Measurements from ENCODE around the gene TCEAL9. TPM values are rescaled to one million over a fixed set of nuclear protein-coding genes. Genes with fewer than 3 reads are reported as not detected.
"Not testable (repeated sequence)": the region's sequence is repeated elsewhere in the genome, so short reads cannot be mapped to it uniquely, and the experiment has no call there.

The TCEAL9 gene
- total RNA-seq, 2 donors from 2014 or later = 1.6 to 3.5 TPM

GRCh38 chrX:103359605-103360004 is 3.3 kb downstream of the TCEAL9 start:
- H3K27ac Mint-ChIP-seq; DNase-seq; ATAC-seq (replicated peaks in 1 of 2): not testable (repeated sequence)

GRCh38 chrX:103360092-103360491 is 3.8 kb downstream of the TCEAL9 start:
- DNase-seq (no peak), ATAC-seq (replicated peaks in 1 of 2) (no peak)
- Mint-ChIP-seq H3K36me3 (ENCODE audit: insufficient read depth in 2 of 2) (peaks cover 0 to 2% of the 10 kb centered on the region in 2 donors), H3K27ac (no peak overlapping the region), H3K27me3 (ENCODE audit: low read depth) (peaks cover 21% of the 10 kb centered on the region), H3K4me1 (ENCODE audit: low read depth) (peaks cover 9% of the 10 kb centered on the region), H3K4me3 (no peak overlapping the region), H3K9me3 (no peaks in the 10 kb centered on the region)

More at GRCh38 chrX:103359605-103360004, 3.3 kb downstream of the TCEAL9 start:
- H3K36me3 Mint-ChIP-seq (ENCODE audit: insufficient read depth in 2 of 2); H3K4me3 Mint-ChIP-seq; H3K9me3 Mint-ChIP-seq; H3K4me1 Mint-ChIP-seq (ENCODE audit: low read depth): not testable (repeated sequence)
- H3K27me3 Mint-ChIP-seq (ENCODE audit: low read depth) = peaks cover 21% of the 10 kb centered on the region

GRCh38 chrX:103360916-103361315 is 4.6 kb downstream of the TCEAL9 start:
- DNase-seq (no peak), ATAC-seq (replicated peaks in 1 of 2) (no peak)
- H3K36me3 Mint-ChIP-seq (ENCODE audit: insufficient read depth in 2 of 2) = peaks cover 0 to 2% of the 10 kb centered on the region in 2 donors
- H3K27me3 Mint-ChIP-seq (ENCODE audit: low read depth) = peaks cover 18% of the 10 kb centered on the region
- H3K4me1 Mint-ChIP-seq (ENCODE audit: low read depth) = peaks cover 5% of the 10 kb centered on the region
- no peaks in the 10 kb centered on the region for H3K9me3 Mint-ChIP-seq
- no peak overlapping the region for H3K4me3 Mint-ChIP-seq
- H3K27ac Mint-ChIP-seq = no peak overlapping the region

- no peak for DNase-seq
- no peak overlapping the region for H3K4me3 Mint-ChIP-seq
- peaks cover 13% of the 10 kb centered on the region for H3K27me3 Mint-ChIP-seq (ENCODE audit: low read depth)
- H3K27ac Mint-ChIP-seq = no peak overlapping the region
- H3K4me1 Mint-ChIP-seq (ENCODE audit: low read depth) = no peaks in the 10 kb centered on the region
- no peaks in the 10 kb centered on the region for H3K36me3 Mint-ChIP-seq (ENCODE audit: insufficient read depth in 2 of 2)
- H3K9me3 Mint-ChIP-seq = no peaks in the 10 kb centered on the region
- ATAC-seq (replicated peaks in 1 of 2) = no peak
Observed at GRCh38 chrX:103361798-103362197, 5.5 kb downstream of the TCEAL9 start.

GRCh38 chrX:103362474-103362873 is 6.2 kb downstream of the TCEAL9 start:
- Mint-ChIP-seq H3K9me3 (no peaks in the 10 kb centered on the region), H3K27ac (no peak overlapping the region), H3K36me3 (ENCODE audit: insufficient read depth in 2 of 2) (no peaks in the 10 kb centered on the region), H3K27me3 (ENCODE audit: low read depth) (peaks cover 10% of the 10 kb centered on the region), H3K4me3 (no peak overlapping the region), H3K4me1 (ENCODE audit: low read depth) (no peaks in the 10 kb centered on the region)
- DNase-seq (no peak), ATAC-seq (replicated peaks in 1 of 2) (no peak)

GRCh38 chrX:103363046-103363445 is 6.7 kb downstream of the TCEAL9 start:
- no peaks in the 10 kb centered on the region for H3K9me3 Mint-ChIP-seq
- H3K4me1 Mint-ChIP-seq (ENCODE audit: low read depth) = no peaks in the 10 kb centered on the region
- H3K4me3 Mint-ChIP-seq = no peak overlapping the region
- ATAC-seq (replicated peaks in 1 of 2) (no peak), DNase-seq (no peak)
- H3K36me3 Mint-ChIP-seq (ENCODE audit: insufficient read depth in 2 of 2) = no peaks in the 10 kb centered on the region
- peaks cover 7% of the 10 kb centered on the region for H3K27me3 Mint-ChIP-seq (ENCODE audit: low read depth)
- no peak overlapping the region for H3K27ac Mint-ChIP-seq

GRCh38 chrX:103367502-103367901 is 11.2 kb downstream of the TCEAL9 start:
- Mint-ChIP-seq H3K27me3 (ENCODE audit: low read depth) (peaks cover 18% of the 10 kb centered on the region), H3K4me3 (no peak overlapping the region), H3K36me3 (ENCODE audit: insufficient read depth in 2 of 2) (no peaks in the 10 kb centered on the region), H3K27ac (no peak overlapping the region), H3K4me1 (ENCODE audit: low read depth) (no peaks in the 10 kb centered on the region), H3K9me3 (no peaks in the 10 kb centered on the region)
- no peak for ATAC-seq (replicated peaks in 1 of 2)
- no peak for DNase-seq

- H3K9me3 Mint-ChIP-seq = no peaks in the 10 kb centered on the region
- H3K27me3 Mint-ChIP-seq (ENCODE audit: low read depth) = peaks cover 29% of the 10 kb centered on the region
- H3K4me3 Mint-ChIP-seq = no peak overlapping the region
- no peaks in the 10 kb centered on the region for H3K4me1 Mint-ChIP-seq (ENCODE audit: low read depth)
- H3K27ac Mint-ChIP-seq = no peak overlapping the region
- ATAC-seq (replicated peaks in 1 of 2) (no peak), DNase-seq (no peak)
- no peaks in the 10 kb centered on the region for H3K36me3 Mint-ChIP-seq (ENCODE audit: insufficient read depth in 2 of 2)
Observed at GRCh38 chrX:103369479-103369878, 13.2 kb downstream of the TCEAL9 start.

- peaks cover 33% of the 10 kb centered on the region for H3K27me3 Mint-ChIP-seq (ENCODE audit: low read depth)
- no peak overlapping the region for H3K27ac Mint-ChIP-seq
- no peak for ATAC-seq (replicated peaks in 1 of 2)
- no peaks in the 10 kb centered on the region for H3K36me3 Mint-ChIP-seq (ENCODE audit: insufficient read depth in 2 of 2)
- no peaks in the 10 kb centered on the region for H3K9me3 Mint-ChIP-seq
- H3K4me1 Mint-ChIP-seq (ENCODE audit: low read depth) = peaks cover 5% of the 10 kb centered on the region
- no peak for DNase-seq
- H3K4me3 Mint-ChIP-seq = no peak overlapping the region
Observed at GRCh38 chrX:103372886-103373285, 16.6 kb downstream of the TCEAL9 start.

- peaks cover 29% of the 10 kb centered on the region for H3K27me3 Mint-ChIP-seq (ENCODE audit: low read depth)
- peaks cover 5% of the 10 kb centered on the region for H3K4me1 Mint-ChIP-seq (ENCODE audit: low read depth)
- H3K9me3 Mint-ChIP-seq = no peaks in the 10 kb centered on the region
- ATAC-seq (replicated peaks in 1 of 2) (no peak), DNase-seq (no peak)
- no peak overlapping the region for H3K4me3 Mint-ChIP-seq
- no peak overlapping the region for H3K27ac Mint-ChIP-seq
- no peaks in the 10 kb centered on the region for H3K36me3 Mint-ChIP-seq (ENCODE audit: insufficient read depth in 2 of 2)
Observed at GRCh38 chrX:103373581-103373980, 17.3 kb downstream of the TCEAL9 start.

GRCh38 chrX:103376118-103376978 is 20.0 kb downstream of the TCEAL9 start, which contains the start of gene BEX3:
BEX3 (plus strand) TSS chrX:103376538; CDS start chrX:103377522, 984 bp downstream.
- peak within 1 kb of the TSS; percentile 75 for H3K27ac Mint-ChIP-seq
- H3K9me3 Mint-ChIP-seq = no peaks in the 10 kb centered on the region
- H3K4me3 Mint-ChIP-seq = peak within 1 kb of the TSS; percentile 80 to 83
- ATAC-seq (replicated peaks in 1 of 2) = peak; percentile 84 to 90
- H3K27me3 Mint-ChIP-seq (ENCODE audit: low read depth) = peaks cover 18% of the 10 kb centered on the region
- DNase-seq = peak; percentile 32 to 42
- no peaks in the 10 kb centered on the region for H3K36me3 Mint-ChIP-seq (ENCODE audit: insufficient read depth in 2 of 2)
- H3K4me1 Mint-ChIP-seq (ENCODE audit: low read depth) = peaks cover 5% of the 10 kb centered on the region

- Mint-ChIP-seq H3K9me3 (no peaks in the 10 kb centered on the region), H3K27me3 (ENCODE audit: low read depth) (peaks cover 18% of the 10 kb centered on the region), H3K4me1 (ENCODE audit: low read depth) (peaks cover 5% of the 10 kb centered on the region), H3K4me3 (peak overlapping the region; percentile 80 to 83), H3K36me3 (ENCODE audit: insufficient read depth in 2 of 2) (no peaks in the 10 kb centered on the region), H3K27ac (peak overlapping the region; percentile 75)
- peak; percentile 1 to 7 for DNase-seq
- peak; percentile 42 to 50 for ATAC-seq (replicated peaks in 1 of 2)
Observed at GRCh38 chrX:103376979-103377324, 20.6 kb downstream of the TCEAL9 start.

- H3K27ac Mint-ChIP-seq = no peak overlapping the region
- ATAC-seq (replicated peaks in 1 of 2) (no peak), DNase-seq (no peak)
- H3K27me3 Mint-ChIP-seq (ENCODE audit: low read depth) = peaks cover 4% of the 10 kb centered on the region
- no peaks in the 10 kb centered on the region for H3K36me3 Mint-ChIP-seq (ENCODE audit: insufficient read depth in 2 of 2)
- no peaks in the 10 kb centered on the region for H3K9me3 Mint-ChIP-seq
- H3K4me3 Mint-ChIP-seq = no peak overlapping the region
- peaks cover 5% of the 10 kb centered on the region for H3K4me1 Mint-ChIP-seq (ENCODE audit: low read depth)
Observed at GRCh38 chrX:103378990-103379389, 22.7 kb downstream of the TCEAL9 start.

GRCh38 chrX:103382877-103383276 is 26.6 kb downstream of the TCEAL9 start:
- no peaks in the 10 kb centered on the region for H3K4me1 Mint-ChIP-seq (ENCODE audit: low read depth)
- ATAC-seq (replicated peaks in 1 of 2) (no peak), DNase-seq (no peak)
- no peak overlapping the region for H3K4me3 Mint-ChIP-seq
- H3K27me3 Mint-ChIP-seq (ENCODE audit: low read depth) = peaks cover 12% of the 10 kb centered on the region
- H3K27ac Mint-ChIP-seq = no peak overlapping the region
- no peaks in the 10 kb centered on the region for H3K9me3 Mint-ChIP-seq
- no peaks in the 10 kb centered on the region for H3K36me3 Mint-ChIP-seq (ENCODE audit: insufficient read depth in 2 of 2)

All from activated T-cell treated with anti-CD3 and anti-CD28 coated beads, Interleukin-2, amount 50 U/mL, for 72 hours (primary cell).